Astrocyte of the cerebellum (primary cell): ENCODE data around the gene SUN2.

Experiments used
- DNase-seq: peaks from one replicate; pipeline ENCODE4 v3.0.0-alpha.2; 2011; ENCODE audit warnings: low read depth
- H3K4me3 ChIP-seq: 2 replicates; pipeline ENCODE4 v1.5.1; 2011; ENCODE audit warnings: mild to moderate bottlenecking, low read depth, low read length, moderate library complexity
- CTCF ChIP-seq: IDR thresholded peaks from 2 replicates; pipeline ENCODE4 v1.5.1; 2012; ENCODE audit warnings: low read length, low read depth, moderate library complexity, mild to moderate bottlenecking; ENCODE audit errors: missing control alignments
- in situ Hi-C: cut with HindIII; loops from 2 replicates; pipeline ENCODE4 v1.10.0; 2017; ENCODE audit warnings: low sequenced_read_pairs

Gene SUN2

DNA sequence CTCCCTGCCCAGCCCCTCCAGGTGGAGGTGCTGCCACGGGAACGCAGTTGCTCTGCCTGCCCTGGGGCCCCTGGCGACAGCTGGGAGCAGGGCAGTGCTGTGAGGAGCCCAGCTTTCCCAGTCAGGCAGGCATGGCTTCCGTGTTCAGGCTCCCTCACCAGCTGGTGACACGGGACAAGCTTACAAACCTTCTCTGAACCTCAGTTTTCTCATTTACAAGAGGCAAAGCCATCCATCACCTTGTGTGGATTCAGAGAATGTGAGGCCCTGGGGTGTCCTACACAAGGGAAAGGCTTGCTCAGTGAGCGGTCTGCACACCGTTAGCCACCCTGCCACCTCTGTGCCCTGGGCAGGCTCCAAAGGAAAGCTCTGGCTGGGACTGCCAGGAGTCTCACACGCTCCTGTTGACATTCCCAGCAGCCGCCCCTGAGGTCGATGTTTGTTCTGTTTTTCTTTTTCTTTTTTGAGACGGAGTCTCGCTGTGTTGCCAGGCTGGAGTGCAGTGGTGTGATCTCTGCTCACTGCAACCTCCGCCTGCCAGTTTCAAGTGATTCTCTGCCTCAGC is 23.5 kb downstream of the SUN2 start:
- in situ Hi-C loops: no loop called here
- DNase-seq: no peak
- no peak overlapping the region for H3K4me3 ChIP-seq
- TF ChIP-seq CTCF: no peak

GRCh38 chr22:38731703-38732161 is 24.1 kb downstream of the SUN2 start:
- no peak for TF ChIP-seq CTCF
- H3K4me3 ChIP-seq: no peak overlapping the region
- no peak for DNase-seq
- in situ Hi-C loops: no loop called here

DNA sequence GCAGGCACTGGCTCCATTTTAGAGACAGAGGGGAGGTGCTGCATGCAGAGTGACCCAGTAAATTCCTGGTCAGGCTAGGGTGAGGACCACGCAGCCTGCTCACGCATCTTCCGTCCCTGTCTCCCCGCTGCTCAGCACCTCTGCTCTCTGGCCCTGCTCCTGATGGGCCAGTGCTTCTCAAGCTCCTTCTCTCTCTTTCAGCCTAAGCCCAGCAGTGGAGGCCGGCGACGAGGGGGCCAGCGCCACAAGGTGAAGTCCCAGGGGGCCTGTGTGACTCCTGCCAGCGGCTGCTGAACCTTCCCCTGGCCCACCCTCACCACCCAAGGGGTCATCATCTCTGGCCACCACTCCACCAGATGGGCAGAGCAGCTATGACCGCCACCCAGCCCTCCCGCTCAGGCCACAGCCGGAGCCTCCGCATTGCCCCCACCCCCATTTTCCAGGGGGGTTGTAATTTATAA is 25.4 kb downstream of the SUN2 start:
- in situ Hi-C loops: no loop called here
- no peak for TF ChIP-seq CTCF
- no peak for DNase-seq
- no peak overlapping the region for H3K4me3 ChIP-seq

GRCh38 chr22:38729946-38730345 is 25.9 kb downstream of the SUN2 start:
- no peak overlapping the region for H3K4me3 ChIP-seq
- no peak for DNase-seq
- in situ Hi-C loops: no loop called here
- no peak for TF ChIP-seq CTCF

DNA sequence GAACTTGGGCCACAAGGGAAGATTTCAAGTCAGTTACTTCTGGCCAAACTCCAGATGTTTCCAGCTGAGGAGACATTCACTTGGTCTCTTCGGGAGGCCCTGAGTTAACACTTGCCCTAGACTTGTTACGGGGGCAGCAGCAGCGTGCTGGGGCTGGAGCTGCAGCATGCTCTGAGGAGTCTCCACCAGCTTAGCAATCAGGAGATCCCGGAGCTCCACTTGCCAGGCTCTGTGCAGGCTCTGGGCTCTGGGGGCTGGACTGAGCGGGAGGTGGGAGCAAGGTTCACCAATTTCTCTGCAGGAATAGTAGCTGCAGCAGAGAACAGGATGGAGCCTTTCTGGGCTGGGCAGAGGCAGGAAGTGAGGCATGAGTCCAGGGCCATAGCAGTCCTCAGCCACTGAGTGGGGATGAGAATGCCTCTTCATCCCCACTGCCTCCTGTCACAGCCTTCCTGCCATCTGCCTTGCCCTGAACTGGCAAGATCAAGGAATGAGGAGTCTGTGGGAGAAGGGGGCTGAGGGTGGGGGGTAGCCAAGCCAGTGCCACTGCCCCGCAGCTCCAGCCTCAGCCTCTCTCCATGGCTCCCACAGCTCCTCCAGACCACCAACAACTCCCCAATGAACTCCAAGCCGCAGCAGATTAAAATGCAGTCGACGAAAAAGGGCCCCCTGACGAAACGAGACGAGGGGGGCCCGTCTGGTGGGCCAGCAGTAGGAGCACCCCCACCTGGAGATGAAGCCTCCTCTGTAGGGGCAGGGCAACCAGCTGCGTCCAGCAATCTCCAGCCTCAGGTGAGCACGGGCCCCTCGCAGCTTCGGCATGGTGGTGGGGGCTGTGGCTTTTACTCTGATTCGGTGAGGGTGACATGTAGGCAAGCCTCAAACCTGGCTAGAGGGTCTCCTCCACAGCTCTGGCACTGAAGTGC is 26.7 kb downstream of the SUN2 start:
- no peak for DNase-seq
- no peak for TF ChIP-seq CTCF
- in situ Hi-C loops: no loop called here
- H3K4me3 ChIP-seq: no peak overlapping the region

GRCh38 chr22:38727530-38728451 is 28.0 kb downstream of the SUN2 start:
- no peak for TF ChIP-seq CTCF
- H3K4me3 ChIP-seq: no peak overlapping the region
- no peak for DNase-seq
- in situ Hi-C loops: no loop called here
